Smooth muscle cell (in vitro differentiated cells): ENCODE results near the gene TMC6. TPM values are rescaled to one million over a fixed set of nuclear protein-coding genes. Genes with fewer than 3 reads are reported as not detected.

ENCODE experiments used
- DNase-seq: peaks from one replicate; lab custom pipeline; 2025; ENCODE audit not compliant: unreplicated experiment; lab: John Stamatoyannopoulos, UW
- H2AFZ ChIP-seq: fragments of 200-600 bp; sonication (generic); 2 replicates; pipeline ENCODE4 v1.6.0; 2016; ENCODE audit warnings: antibody characterized with exemption, low read depth, mild to moderate bottlenecking
- H3F3A ChIP-seq: fragments of 200-600 bp; sonication (generic); 2 replicates; pipeline ENCODE4 v1.6.0; 2017; ENCODE audit warnings: antibody characterized with exemption, low read depth
- H3K27ac ChIP-seq: fragments of 200-600 bp; sonication (generic); 2 replicates; pipeline ENCODE4 v1.5.1; 2016; ENCODE audit warnings: low read depth, mild to moderate bottlenecking
- H3K27me3 ChIP-seq: fragments of 200-600 bp; sonication (generic); 2 replicates; pipeline ENCODE4 v1.6.1; 2016; ENCODE audit warnings: low read depth, mild to moderate bottlenecking
- H3K36me3 ChIP-seq: fragments of 200-600 bp; sonication (generic); 2 replicates; pipeline ENCODE4 v1.5.1; 2016; ENCODE audit warnings: low read depth
- H3K4me1 ChIP-seq: fragments of 200-600 bp; sonication (generic); 2 replicates; pipeline ENCODE4 v1.5.1; 2016; ENCODE audit warnings: low read depth
- H3K4me2 ChIP-seq: fragments of 200-600 bp; sonication (generic); 2 replicates; pipeline ENCODE4 v1.6.0; 2016; ENCODE audit warnings: mild to moderate bottlenecking
- H3K4me3 ChIP-seq: fragments of 200-600 bp; sonication (generic); 2 replicates; pipeline ENCODE4 v1.5.1; 2016; ENCODE audit warnings: mild to moderate bottlenecking
- H3K79me2 ChIP-seq: fragments of 200-600 bp; sonication (generic); 2 replicates; pipeline ENCODE4 v1.6.0; 2016; ENCODE audit warnings: low read depth, mild to moderate bottlenecking
- H3K9ac ChIP-seq: fragments of 200-600 bp; sonication (generic); 2 replicates; pipeline ENCODE4 v1.6.0; 2016; ENCODE audit warnings: low read depth
- H3K9me3 ChIP-seq: fragments of 200-600 bp; sonication (generic); replicated peaks from 2 replicates; pipeline ENCODE4 v1.5.1; 2016; ENCODE audit warnings: low read depth
- H4K20me1 ChIP-seq: fragments of 200-600 bp; sonication (generic); 2 replicates; pipeline ENCODE4 v1.6.0; 2016; ENCODE audit warnings: low read depth
- WGBS: methylation state at CpG from one replicate; pipeline ENCODE4 v1.1.7; 2016; ENCODE audit warnings: low lambda C conversion rate; 5-methylcytosine and 5-hydroxymethylcytosine counted together
- polyA plus RNA-seq: library from polyadenylated mRNA; unstranded; fragments of >200 nt; fragmentation: Nextera tagmentation; extraction: Ambion mirVana; gene quantifications from 2 replicates; pipeline ENCODE4 v1.2.1, GENCODE V29; 2016
- total RNA-seq: library from RNA; depleted of rRNA; stranded (reverse); fragments of >200 nt; gene quantifications from 2 replicates; pipeline ENCODE4 v1.2.3, GENCODE V29; 2014
- TF ChIP-seq, protein P1 (sequence below): fragments of 200-600 bp; sonication (generic); IDR thresholded peaks from 2 replicates; pipeline ENCODE4 v1.5.1; 2017; ENCODE audit warnings: borderline replicate concordance, mild to moderate bottlenecking, antibody characterized with exemption; ENCODE audit not compliant: insufficient read depth, poor library complexity, severe bottlenecking

The TMC6 gene
- total and polyA plus RNA-seq, 2 experiments from 2014 or later = 40.2 to 42.2 TPM

- 93% methylated on average over 5 of the region's 5 CpGs for WGBS
- Histone ChIP-seq H3K4me1 (no peaks in the 10 kb centered on the region), H3K4me3 (no peak overlapping the region), H3K27ac (no peak overlapping the region), H3K79me2 (no peaks in the 10 kb centered on the region), H3K27me3 (no peaks in the 10 kb centered on the region), H3F3A (no peaks in the 10 kb centered on the region), H2AFZ (no peak overlapping the region), H3K9me3 (no peaks in the 10 kb centered on the region), H3K9ac (no peak overlapping the region), H4K20me1 (no peaks in the 10 kb centered on the region), H3K36me3 (no peaks in the 10 kb centered on the region), H3K4me2 (no peak overlapping the region)
- TF ChIP-seq, protein P1, sequence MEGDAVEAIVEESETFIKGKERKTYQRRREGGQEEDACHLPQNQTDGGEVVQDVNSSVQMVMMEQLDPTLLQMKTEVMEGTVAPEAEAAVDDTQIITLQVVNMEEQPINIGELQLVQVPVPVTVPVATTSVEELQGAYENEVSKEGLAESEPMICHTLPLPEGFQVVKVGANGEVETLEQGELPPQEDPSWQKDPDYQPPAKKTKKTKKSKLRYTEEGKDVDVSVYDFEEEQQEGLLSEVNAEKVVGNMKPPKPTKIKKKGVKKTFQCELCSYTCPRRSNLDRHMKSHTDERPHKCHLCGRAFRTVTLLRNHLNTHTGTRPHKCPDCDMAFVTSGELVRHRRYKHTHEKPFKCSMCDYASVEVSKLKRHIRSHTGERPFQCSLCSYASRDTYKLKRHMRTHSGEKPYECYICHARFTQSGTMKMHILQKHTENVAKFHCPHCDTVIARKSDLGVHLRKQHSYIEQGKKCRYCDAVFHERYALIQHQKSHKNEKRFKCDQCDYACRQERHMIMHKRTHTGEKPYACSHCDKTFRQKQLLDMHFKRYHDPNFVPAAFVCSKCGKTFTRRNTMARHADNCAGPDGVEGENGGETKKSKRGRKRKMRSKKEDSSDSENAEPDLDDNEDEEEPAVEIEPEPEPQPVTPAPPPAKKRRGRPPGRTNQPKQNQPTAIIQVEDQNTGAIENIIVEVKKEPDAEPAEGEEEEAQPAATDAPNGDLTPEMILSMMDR = no peak
- DNase-seq = no peak
Measured at GRCh38 chr17:78101112-78101511, 27.4 kb downstream of the TMC6 start.

GRCh38 chr17:78096093-78096492, 32.5 kb downstream of the TMC6 start:
- Histone ChIP-seq H4K20me1 (no peaks in the 10 kb centered on the region), H3K79me2 (no peaks in the 10 kb centered on the region), H3K4me2 (no peak overlapping the region), H3K36me3 (peaks cover 13% of the 10 kb centered on the region), H3K4me3 (no peak overlapping the region), H3K27ac (no peak overlapping the region), H3F3A (no peaks in the 10 kb centered on the region), H3K4me1 (no peaks in the 10 kb centered on the region), H2AFZ (no peak overlapping the region), H3K27me3 (no peaks in the 10 kb centered on the region), H3K9ac (no peak overlapping the region), H3K9me3 (no peaks in the 10 kb centered on the region)
- 90% methylated on average over 9 of the region's 9 CpGs for WGBS
- TF ChIP-seq, protein P1 = no peak
- no peak for DNase-seq

GRCh38 chr17:78095035-78095434, 33.5 kb downstream of the TMC6 start:
- Histone ChIP-seq H3K4me2 (no peak overlapping the region), H3K27ac (no peak overlapping the region), H3K36me3 (peaks cover 13% of the 10 kb centered on the region), H3K27me3 (no peaks in the 10 kb centered on the region), H3K9ac (no peak overlapping the region), H3K79me2 (no peaks in the 10 kb centered on the region), H3F3A (no peaks in the 10 kb centered on the region), H3K4me1 (no peaks in the 10 kb centered on the region), H2AFZ (no peak overlapping the region), H3K9me3 (no peaks in the 10 kb centered on the region), H3K4me3 (no peak overlapping the region), H4K20me1 (no peaks in the 10 kb centered on the region)
- TF ChIP-seq, protein P1 = no peak
- 98% methylated on average over 6 of the region's 6 CpGs for WGBS
- DNase-seq = no peak

GRCh38 chr17:78092794-78093324, 35.7 kb downstream of the TMC6 start:
- Histone ChIP-seq H3K9ac (no peak overlapping the region), H3K4me3 (no peak overlapping the region), H3K27ac (no peak overlapping the region), H3K4me2 (no peak overlapping the region), H4K20me1 (no peaks in the 10 kb centered on the region), H3K4me1 (no peaks in the 10 kb centered on the region), H3F3A (no peaks in the 10 kb centered on the region), H3K79me2 (no peaks in the 10 kb centered on the region), H3K36me3 (peaks cover 13% of the 10 kb centered on the region), H3K27me3 (no peaks in the 10 kb centered on the region), H2AFZ (no peak overlapping the region), H3K9me3 (no peaks in the 10 kb centered on the region)
- TF ChIP-seq, protein P1 = no peak
- DNase-seq = no peak
- 92% methylated on average over 6 of the region's 6 CpGs for WGBS
